CD4-positive, alpha-beta T cell treated with Interferon gamma for 1 hour (primary cell): Measurements from ENCODE around the gene STAT5B.
"Not testable (repeated sequence)": the region's sequence is repeated elsewhere in the genome, so short reads cannot be mapped to it uniquely, and the experiment has no call there.

Experiments
- DNase-seq: peaks from one replicate; pipeline ENCODE4 v3.0.0-alpha.2; 2020

The STAT5B gene

GRCh38 chr17:42264366-42264765 lies 11.8 kb downstream of the STAT5B start:
- not testable (repeated sequence) for DNase-seq

DNA sequence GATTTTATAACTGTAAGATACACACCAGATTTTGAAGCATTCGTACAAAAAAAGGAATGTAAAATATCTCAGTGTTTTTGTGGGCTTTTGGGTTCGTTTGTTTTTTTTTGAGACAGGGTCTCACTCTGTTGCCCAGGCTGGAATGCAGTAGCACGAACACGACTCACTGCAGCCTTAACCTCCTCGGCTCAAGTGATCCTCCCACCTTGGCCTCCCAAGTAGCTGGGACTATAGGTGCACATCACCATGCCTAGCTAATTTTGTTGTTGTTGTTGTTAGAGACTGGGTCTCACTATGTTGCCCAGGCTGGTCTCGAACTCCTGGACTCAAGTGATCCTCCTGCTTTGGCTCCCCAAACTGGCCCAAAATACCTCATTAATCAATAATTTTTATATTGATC lies 15.9 kb downstream of the STAT5B start:
- DNase-seq = no peak

DNA sequence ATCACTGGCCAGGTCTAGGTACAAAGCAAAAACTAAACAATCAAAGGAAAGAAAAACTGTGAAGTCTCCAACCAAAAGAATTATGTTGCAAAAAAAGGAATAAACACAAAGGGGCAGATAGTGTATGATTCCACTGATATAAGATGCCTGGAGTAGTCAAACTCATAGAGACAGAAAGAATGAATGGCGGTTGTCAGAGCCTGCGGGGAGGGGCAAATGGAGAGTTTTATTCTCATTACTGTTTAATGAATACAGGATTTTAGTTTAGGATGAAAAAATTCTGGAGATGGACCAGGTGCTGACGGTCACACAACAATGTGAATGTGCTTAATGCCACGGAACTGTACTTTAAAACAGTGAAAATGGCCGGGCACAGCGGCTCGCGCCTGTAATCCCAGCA lies 20.7 kb downstream of the STAT5B start:
- no peak for DNase-seq

- DNase-seq = no peak
Measured at GRCh38 chr17:42253578-42253977, 22.6 kb downstream of the STAT5B start.

GRCh38 chr17:42252597-42253550 lies 23.3 kb downstream of the STAT5B start:
- no peak for DNase-seq

GRCh38 chr17:42251115-42251514 lies 25.1 kb downstream of the STAT5B start:
- no peak for DNase-seq

DNA sequence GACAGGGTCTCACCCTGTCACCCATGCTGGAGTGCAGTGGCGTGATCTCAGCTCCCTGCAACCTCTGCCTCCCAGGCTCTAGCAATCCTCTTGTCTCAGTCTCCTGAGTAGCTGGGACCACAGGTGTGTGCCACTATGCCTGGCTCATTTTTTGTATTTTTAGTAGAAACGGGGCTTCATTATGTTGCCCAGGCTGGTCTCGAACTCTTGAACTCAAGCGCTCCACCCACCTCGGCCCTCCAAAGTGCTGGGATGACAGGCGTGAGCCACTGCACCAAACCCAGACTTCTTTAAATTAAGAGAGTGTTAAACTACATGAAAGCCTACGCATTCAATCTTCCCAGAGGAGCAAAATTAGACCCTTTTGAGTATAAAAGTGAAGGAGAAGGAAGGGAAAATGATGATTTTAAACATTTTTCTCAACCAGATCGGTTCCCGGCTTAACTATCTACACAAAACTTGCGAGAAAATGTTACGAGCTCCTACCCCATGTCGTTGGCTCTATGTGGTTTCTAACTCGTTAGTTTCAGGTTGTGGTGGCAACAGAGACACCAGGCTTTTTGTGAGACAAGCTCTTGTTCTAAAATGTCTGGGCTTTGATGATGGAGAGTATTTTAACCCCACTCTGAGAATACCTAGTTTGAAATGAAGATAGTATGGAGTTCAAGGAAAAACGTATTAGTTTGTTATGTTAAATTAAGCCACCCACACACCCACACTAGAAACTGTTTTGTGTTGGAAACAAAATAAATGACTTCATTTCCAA lies 26.3 kb downstream of the STAT5B start:
- DNase-seq = peak; percentile 56

DNA sequence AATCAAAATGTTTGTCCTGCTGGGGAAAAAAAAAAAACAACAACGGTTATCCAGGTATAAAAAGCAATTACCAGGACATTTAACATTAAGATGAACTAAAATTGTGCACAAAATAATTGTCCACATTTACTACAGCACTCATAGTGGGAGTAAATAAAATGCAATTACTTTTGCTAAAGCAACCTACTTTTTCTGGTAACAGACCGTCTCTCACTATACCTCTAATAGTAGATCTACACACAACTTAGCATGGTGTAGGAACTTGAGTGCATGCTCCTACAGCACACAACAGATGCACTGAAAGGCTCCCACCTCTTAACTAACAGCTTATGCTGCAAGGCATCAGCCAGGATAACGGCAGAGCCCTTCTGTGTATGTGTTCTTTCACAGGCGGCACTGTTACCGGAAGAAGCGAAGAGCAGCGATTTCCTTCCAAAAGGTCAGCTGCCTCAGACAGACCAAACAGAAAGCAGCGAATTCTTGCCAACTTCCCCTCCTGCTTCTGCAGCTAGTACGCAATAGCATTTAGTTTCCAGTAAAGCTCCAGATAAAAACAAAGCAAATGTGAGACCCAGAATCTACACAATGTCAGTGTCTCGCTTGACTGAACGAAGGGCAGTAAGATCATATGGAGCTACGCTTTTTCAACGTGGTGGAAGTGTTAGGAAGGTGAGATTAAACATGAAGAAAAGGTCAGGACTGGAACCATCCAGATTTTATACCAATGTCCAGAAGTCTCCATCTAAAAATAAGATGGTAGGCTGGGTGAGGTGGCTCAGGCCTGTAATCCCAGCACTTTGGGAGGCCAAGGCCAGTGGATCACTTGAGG lies 27.6 kb downstream of the STAT5B start:
- DNase-seq = peak; percentile 87

GRCh38 chr17:42247734-42248133 lies 28.5 kb downstream of the STAT5B start:
- peak; percentile 8 for DNase-seq

DNA sequence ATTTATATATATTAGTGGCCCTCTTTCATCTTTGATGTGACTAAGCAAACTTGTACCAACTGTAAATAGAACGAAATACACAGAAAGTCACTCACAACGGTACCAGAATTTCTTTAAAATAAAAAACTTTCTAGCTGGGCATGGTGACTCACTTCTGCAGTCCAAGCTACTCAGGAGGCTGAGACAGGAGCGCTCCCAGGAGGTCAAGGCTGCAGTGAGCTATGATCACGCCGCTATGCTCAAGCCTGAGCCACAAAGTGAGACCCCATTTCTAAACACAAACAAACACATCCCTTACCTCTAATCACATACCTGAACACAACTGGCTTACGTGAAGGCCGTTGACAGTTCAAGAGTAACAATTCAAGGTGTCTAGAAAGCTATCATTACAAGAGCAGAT lies 29.7 kb downstream of the STAT5B start:
- DNase-seq = no peak

- DNase-seq = not testable (repeated sequence)
Measured at GRCh38 chr17:42245183-42245582, 31.0 kb downstream of the STAT5B start.

DNA sequence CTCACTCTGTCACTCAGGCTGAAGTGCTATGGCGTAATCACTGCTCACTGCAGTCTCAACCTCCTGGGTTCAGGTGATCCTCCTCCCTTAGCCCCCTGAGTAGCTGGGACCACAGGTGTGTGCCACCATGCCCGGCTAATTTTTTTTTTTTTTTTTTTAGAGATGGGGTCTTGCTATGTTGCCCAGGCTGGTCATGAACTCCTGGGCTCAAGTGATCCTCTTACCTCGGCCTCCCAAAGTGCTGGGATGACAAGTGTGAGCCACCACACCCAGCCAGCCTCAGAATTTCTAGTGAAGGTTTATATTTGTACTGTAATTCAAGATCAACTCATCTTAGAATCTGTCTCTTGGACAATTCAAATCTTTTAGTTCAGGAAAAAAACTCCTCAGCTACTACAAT lies 32.1 kb downstream of the STAT5B start:
- not testable (repeated sequence) for DNase-seq

GRCh38 chr17:42243493-42243982 lies 32.7 kb downstream of the STAT5B start:
- no peak for DNase-seq

GRCh38 chr17:42241871-42242270 lies 34.3 kb downstream of the STAT5B start:
- no peak for DNase-seq

- DNase-seq = not testable (repeated sequence)
Measured at GRCh38 chr17:42240863-42241262, 35.3 kb downstream of the STAT5B start.

DNA sequence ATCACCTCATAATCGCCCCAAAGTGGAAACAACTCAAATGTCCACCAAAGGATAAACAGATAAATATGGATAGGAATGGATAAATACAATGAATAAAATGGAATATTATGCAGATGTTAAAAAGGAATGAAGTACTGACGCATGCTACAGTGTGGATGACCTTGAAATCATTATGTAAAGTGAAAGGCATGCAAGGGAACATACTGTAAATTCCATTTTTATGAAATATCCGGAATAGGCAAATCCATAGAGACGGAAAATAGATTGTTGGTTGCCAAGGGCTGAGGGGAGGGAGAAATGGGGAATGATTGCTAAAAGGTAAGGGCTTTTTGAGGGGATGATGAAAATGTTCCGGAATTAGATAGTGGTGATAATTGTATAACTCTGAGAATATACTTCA lies 36.0 kb downstream of the STAT5B start:
- no peak for DNase-seq

GRCh38 chr17:42239576-42239975 lies 36.6 kb downstream of the STAT5B start:
- not testable (repeated sequence) for DNase-seq

DNA sequence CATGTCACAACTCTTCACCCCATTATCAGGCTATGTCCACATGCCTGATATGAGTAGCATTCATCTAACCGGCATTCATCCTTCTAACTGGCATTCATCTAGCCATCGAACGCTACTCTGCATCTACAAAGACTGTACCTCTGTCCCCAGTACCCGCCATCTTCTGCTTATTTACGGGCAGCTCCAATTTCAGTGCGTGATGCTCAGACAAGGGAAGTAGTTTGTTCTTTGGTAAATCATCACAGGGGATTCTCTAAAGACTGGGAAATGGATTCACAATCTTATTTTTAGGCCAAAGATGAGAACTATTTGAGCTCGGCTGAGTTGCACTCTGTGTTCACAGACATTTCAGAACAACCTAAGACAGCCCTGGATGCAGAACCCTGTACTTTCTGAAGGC lies 39.4 kb downstream of the STAT5B start:
- no peak for DNase-seq

DNA sequence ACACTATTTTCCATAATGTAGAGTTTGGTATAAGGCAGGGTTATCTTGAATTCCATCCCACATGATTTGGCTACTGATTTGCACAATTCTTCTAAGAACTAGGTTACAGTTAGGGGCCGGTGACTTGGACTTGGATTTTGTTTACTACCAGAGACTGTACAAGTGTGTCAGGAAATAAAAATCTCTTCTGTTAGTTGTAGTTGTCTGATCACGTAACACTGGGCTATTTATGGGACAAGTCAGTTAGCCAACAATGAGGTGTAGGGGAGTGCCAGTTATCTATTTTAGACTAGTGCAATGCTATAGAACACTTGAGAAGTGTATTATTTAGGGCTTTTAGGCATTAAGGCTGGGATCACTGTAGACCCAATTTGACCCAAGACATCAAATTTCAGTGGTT lies 42.2 kb downstream of the STAT5B start:
- no peak for DNase-seq

DNA sequence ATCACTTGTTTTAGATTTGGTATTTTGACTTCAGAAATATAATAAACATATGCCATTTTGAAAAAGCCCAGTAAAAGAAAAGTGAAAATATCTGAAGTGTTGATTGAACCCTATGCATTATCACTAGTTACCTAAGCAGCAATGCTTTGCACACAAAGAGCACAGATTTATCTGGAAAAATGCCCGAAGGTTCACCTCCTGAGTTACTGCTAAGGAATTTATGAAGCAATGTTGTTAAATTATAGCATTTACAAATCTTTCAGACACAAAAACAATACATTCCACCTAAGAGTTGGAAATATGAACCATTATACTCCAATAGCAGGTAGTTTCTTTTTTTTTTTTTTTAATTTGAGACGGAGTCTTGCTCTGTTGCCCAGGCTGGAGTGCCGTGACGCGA lies 43.0 kb downstream of the STAT5B start:
- DNase-seq = no peak

DNA sequence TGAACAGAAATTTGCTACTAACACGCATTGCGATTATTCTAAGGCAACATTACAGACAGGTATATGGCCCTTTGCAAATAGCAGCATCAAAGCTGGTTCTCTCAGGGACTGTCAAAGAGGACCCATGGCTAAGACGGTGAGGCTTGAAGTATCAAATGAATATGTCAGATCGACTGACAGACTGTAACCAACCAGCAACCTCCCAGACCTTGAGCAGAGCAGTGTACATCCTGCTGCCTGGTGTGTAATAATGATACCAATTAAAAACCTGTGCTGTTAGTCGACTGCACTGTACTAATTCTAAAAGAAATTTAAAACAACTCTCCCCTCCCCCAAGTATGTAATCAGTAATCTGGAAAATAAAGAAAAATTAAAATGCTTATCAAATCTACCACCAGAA lies 46.0 kb downstream of the STAT5B start:
- no peak for DNase-seq

GRCh38 chr17:42227849-42228700 lies 48.1 kb downstream of the STAT5B start:
- DNase-seq = no peak
